Spleen (tissue), 11 donors: ENCODE data around the gene RHOU. TPM values are rescaled to one million over a fixed set of nuclear protein-coding genes. Genes with fewer than 3 reads are reported as not detected.

ENCODE experiments used
- DNase-seq: peaks from one replicate; pipeline ENCODE4 v3.0.0-alpha.2; 2020
- H3K27ac ChIP-seq, 8 donors: fragments of 200-600 bp; sonication (generic) in 7 of 8; 1 replicate in 4 of 8; 2 replicates in 4 of 8; pipeline versions ENCODE4 v1.5.0 to v1.8.0; 2016 to 2021; ENCODE audit warnings: inconsistent platforms in 4 of 8, mild to moderate bottlenecking in 4 of 8, moderate library complexity in 1 of 8
- H3K27me3 ChIP-seq, 7 donors: fragments of 200-600 bp; sonication (generic) in 6 of 7; replicated peaks in 1 of 7; 1 replicate in 4 of 7; 2 replicates in 3 of 7; pipeline versions ENCODE4 v1.5.0 to v1.8.0; 2016 to 2021; ENCODE audit warnings: inconsistent platforms in 3 of 7, mild to moderate bottlenecking in 1 of 7
- H3K36me3 ChIP-seq, 6 donors: fragments of 200-600 bp; sonication (generic) in 5 of 6; 1 replicate in 4 of 6; 2 replicates in 2 of 6; pipeline versions ENCODE4 v1.5.0 to v1.8.0; 2016 to 2021; ENCODE audit warnings: inconsistent platforms in 2 of 6
- H3K4me1 ChIP-seq, 6 donors: fragments of 200-600 bp; sonication (generic) in 5 of 6; 1 replicate in 3 of 6; 2 replicates in 3 of 6; pipeline versions ENCODE4 v1.5.0 to v1.8.0; 2016 to 2021; ENCODE audit warnings: inconsistent platforms in 3 of 6
- H3K4me3 ChIP-seq, 8 donors: fragments of 200-600 bp; sonication (generic) in 7 of 8; 1 replicate in 4 of 8; 2 replicates in 4 of 8; pipeline versions ENCODE4 v1.5.0 to v1.8.0; 2016 to 2021; ENCODE audit warnings: inconsistent platforms in 4 of 8, mild to moderate bottlenecking in 4 of 8, moderate library complexity in 2 of 8
- H3K9me3 ChIP-seq, 8 donors: fragments of 200-600 bp; sonication (generic) in 7 of 8; 1 replicate in 4 of 8; 2 replicates in 4 of 8; pipeline versions ENCODE4 v1.5.0 to v1.8.0; 2016 to 2021; ENCODE audit warnings: inconsistent platforms in 4 of 8
- CTCF ChIP-seq, 11 experiments: fragments of 200-600 bp in 7 of 11; fragments of 450-650 bp in 4 of 11; sonication (generic) in 4 of 11; IDR thresholded peaks in 8 of 11; conservative IDR thresholded peaks in 3 of 11; 1 replicate in 7 of 11; 2 replicates in 4 of 11; pipeline versions ENCODE4 v1.4.0 to v1.8.0; 2016 to 2021; ENCODE audit warnings: antibody characterized with exemption in 11 of 11, inconsistent platforms in 4 of 11, mild to moderate bottlenecking in 1 of 11
- POLR2A ChIP-seq, 3 donors: fragments of 450-650 bp; IDR thresholded peaks; one replicate each; pipeline ENCODE4 v1.5.1; 2017; ENCODE audit warnings: antibody characterized with exemption in 3 of 3, mild to moderate bottlenecking in 1 of 3
- POLR2AphosphoS5 ChIP-seq, 3 donors: sonication (generic); formaldehyde crosslinking; IDR thresholded peaks; one replicate each; pipeline ENCODE4 v1.5.1; 2017; ENCODE audit warnings: antibody characterized with exemption in 3 of 3
- WGBS, 5 donors: extraction: QIAGEN DNeasy Blood & Tissue Kit in 3 of 5; methylation state at CpG; one replicate each; pipeline versions ENCODE4 v1.1.5 to v1.1.7; 2013 to 2018; 5-methylcytosine and 5-hydroxymethylcytosine counted together
- intact Hi-C: fragments of 100-400 bp; cut with DNase I; formaldehyde crosslinking; loops from one replicate; pipeline ENCODE4 v1.15.0; 2023; ENCODE audit warnings: low total_unique reads
- polyA plus RNA-seq, 3 donors: library from polyadenylated mRNA; stranded (reverse); fragments of 200-250 nt; gene quantifications; one replicate each; pipeline ENCODE4 v1.2.1, GENCODE V29; 2013
- total RNA-seq, 7 donors: library from RNA; depleted of rRNA in 3 of 7; stranded (reverse); fragments of >200 nt in 3 of 7; fragmentation: NEBNext Ultra II Directional in 4 of 7; extraction: Animal tissue kit (Norgen Biotek cat#: 25700) in 4 of 7; gene quantifications; one replicate each; pipeline versions ENCODE4 v1.1.0 to v1.2.1, GENCODE V29; 2016 to 2021
- donor health status: healthy with polysubstance abuse.
- donor health status: DM: no; HTN: no; CAD: no; lungs with moderate emphysema.
- donor health status: DM: no; HTN: no; CAD: no.
- donor health status: Bipolar disorder and iron deficiency.
- donor health status: healthy.
- donor health status: DM: no; HTN: no; CAD: no.
- donor health status: DM: yes; HTN: yes; CAD: no.

Gene RHOU
- total and polyA plus RNA-seq, 10 donors = 5.7 to 55.7 (median 25.1) TPM

GRCh38 chr1:228781809-228782661 lies 46.8 kb downstream of the RHOU start:
- WGBS, 5 donors = 74 to 82% (median 75%) methylated on average over 10 of the region's 10 CpGs
- intact Hi-C loops = no loop called here
- no peaks in the 10 kb centered on the region for H3K36me3 ChIP-seq
- H3K4me3 ChIP-seq = no peak overlapping the region
- H3K9me3 ChIP-seq = no peaks in the 10 kb centered on the region
- TF ChIP-seq POLR2A (IDR thresholded peaks at IDR 0.05) = no peak
- TF ChIP-seq CTCF (IDR thresholded peaks at IDR 0.05 in 8 of 11, conservative IDR thresholded peaks at IDR 0.05 in 3 of 11) = no peak
- no peak for TF ChIP-seq POLR2AphosphoS5 (IDR thresholded peaks at IDR 0.05)
- no peak for DNase-seq
- H3K27me3 ChIP-seq = peaks cover 0 to 3% (median 0%) of the 10 kb centered on the region in 7 donors
- peaks cover 0 to 6% (median 0%) of the 10 kb centered on the region in 6 donors for H3K4me1 ChIP-seq
- H3K27ac ChIP-seq = no peak overlapping the region

DNA sequence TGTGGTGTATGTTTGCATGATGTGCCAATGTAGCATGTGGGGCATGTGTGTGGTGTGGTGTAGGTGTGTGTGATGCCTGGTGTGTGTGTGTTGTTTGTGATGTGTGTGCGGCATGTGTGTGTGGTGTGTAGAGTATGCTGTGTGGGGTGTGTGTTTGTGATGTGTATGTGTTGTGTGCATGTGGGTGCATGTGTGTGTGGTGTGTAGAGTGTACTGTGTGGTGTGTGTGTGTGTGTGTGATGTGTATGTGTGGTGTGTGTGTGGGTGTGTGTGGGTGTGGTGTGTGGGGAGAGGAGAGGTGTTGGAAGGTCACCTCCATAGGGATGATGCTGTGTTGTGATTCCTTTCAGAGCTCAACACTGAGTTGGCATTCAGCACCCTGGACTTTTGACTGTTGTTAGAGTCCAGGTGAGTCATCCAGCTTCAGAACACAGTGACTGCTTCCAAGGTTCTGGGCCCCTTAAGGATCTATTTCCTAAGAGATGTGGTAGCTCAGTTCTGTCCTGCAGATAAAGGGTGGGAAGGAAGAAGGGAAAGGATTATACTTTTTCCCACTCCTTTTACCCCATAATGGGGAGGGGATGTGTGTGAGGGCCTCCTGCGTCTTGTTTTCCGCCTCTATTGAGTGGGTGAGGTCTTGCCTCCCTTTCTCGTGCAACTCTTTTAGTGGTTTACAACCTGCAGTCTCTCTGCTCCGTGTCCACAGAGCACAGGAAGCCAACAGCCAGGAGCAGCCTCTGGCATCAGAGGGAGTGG lies 47.6 kb downstream of the RHOU start:
- 82 to 96% (median 91%) methylated on average over 5 of the region's 5 CpGs for WGBS, 5 donors
- no peak overlapping the region for H3K4me3 ChIP-seq
- TF ChIP-seq POLR2A (IDR thresholded peaks at IDR 0.05) (no peak), POLR2AphosphoS5 (IDR thresholded peaks at IDR 0.05) (no peak), CTCF (IDR thresholded peaks at IDR 0.05 in 8 of 11, conservative IDR thresholded peaks at IDR 0.05 in 3 of 11) (no peak)
- no peaks in the 10 kb centered on the region for H3K9me3 ChIP-seq
- DNase-seq = no peak
- peaks cover 0 to 3% (median 0%) of the 10 kb centered on the region in 7 donors for H3K27me3 ChIP-seq
- no peak overlapping the region for H3K27ac ChIP-seq
- H3K4me1 ChIP-seq = peaks cover 0 to 6% (median 0%) of the 10 kb centered on the region in 6 donors
- intact Hi-C loops = no loop called here
- H3K36me3 ChIP-seq = no peaks in the 10 kb centered on the region

GRCh38 chr1:228783418-228784040 lies 48.2 kb downstream of the RHOU start:
- intact Hi-C loops = no loop called here

More at GRCh38 chr1:228783418-228784040, 48.2 kb downstream of the RHOU start:
- TF ChIP-seq POLR2AphosphoS5 (IDR thresholded peaks at IDR 0.05) = no peak
- no peak for TF ChIP-seq POLR2A (IDR thresholded peaks at IDR 0.05)
- TF ChIP-seq CTCF (IDR thresholded peaks at IDR 0.05 in 8 of 11, conservative IDR thresholded peaks at IDR 0.05 in 3 of 11) = no peak
- H3K4me1 ChIP-seq = peaks cover 0 to 6% (median 0%) of the 10 kb centered on the region in 6 donors
- 85 to 91% (median 89%) methylated on average over 11 of the region's 11 CpGs for WGBS, 5 donors
- peaks cover 0 to 3% (median 0%) of the 10 kb centered on the region in 7 donors for H3K27me3 ChIP-seq
- H3K36me3 ChIP-seq = no peaks in the 10 kb centered on the region
- H3K27ac ChIP-seq = no peak overlapping the region
- DNase-seq = no peak
- no peak overlapping the region for H3K4me3 ChIP-seq
- no peaks in the 10 kb centered on the region for H3K9me3 ChIP-seq
